Measurements from ENCODE around the gene MRPS5.

MRPS5 gene

GRCh38 chr2:95061119-95061512 is 60.5 kb downstream of the MRPS5 start:
- Mint-ChIP-seq H3K36me3 (ENCODE audit: low read depth) (no peaks in the 10 kb centered on the region), H3K9me3 (no peaks in the 10 kb centered on the region), H3K27ac (peak overlapping the region; percentile 7 to 80 (median 55)), H3K4me1 (peaks cover 46% of the 10 kb centered on the region), H3K27me3 (ENCODE audit: low read depth) (peaks cover under 1% of the 10 kb centered on the region), H3K4me3 (no peak overlapping the region)
- TF ChIP-seq CTCF (IDR thresholded peaks at IDR 0.05; ENCODE audit: unreplicated experiment in 3 of 3): no peak

GRCh38 chr2:95060446-95061118 is 61.0 kb downstream of the MRPS5 start:
- no peaks in the 10 kb centered on the region for H3K36me3 Mint-ChIP-seq (ENCODE audit: low read depth)
- peak overlapping the region; percentile 7 to 80 (median 55) for H3K27ac Mint-ChIP-seq
- H3K4me1 Mint-ChIP-seq: peaks cover 46% of the 10 kb centered on the region
- no peak overlapping the region for H3K4me3 Mint-ChIP-seq
- TF ChIP-seq CTCF (IDR thresholded peaks at IDR 0.05; ENCODE audit: unreplicated experiment in 3 of 3): no peak
- H3K9me3 Mint-ChIP-seq: no peaks in the 10 kb centered on the region
- peaks cover 6% of the 10 kb centered on the region for H3K27me3 Mint-ChIP-seq (ENCODE audit: low read depth)

GRCh38 chr2:95059656-95060370 is 61.8 kb downstream of the MRPS5 start:
- TF ChIP-seq CTCF (IDR thresholded peaks at IDR 0.05; ENCODE audit: unreplicated experiment in 3 of 3): no peak
- Mint-ChIP-seq H3K4me3 (no peak overlapping the region), H3K36me3 (ENCODE audit: low read depth) (no peaks in the 10 kb centered on the region), H3K9me3 (no peaks in the 10 kb centered on the region), H3K4me1 (peaks cover 46% of the 10 kb centered on the region), H3K27ac (peak overlapping the region; percentile 97 to 99 (median 98)), H3K27me3 (ENCODE audit: low read depth) (peaks cover 9% of the 10 kb centered on the region)

GRCh38 chr2:95058989-95059641 is 62.5 kb downstream of the MRPS5 start:
- peak overlapping the region; percentile 97 to 99 (median 98) for H3K27ac Mint-ChIP-seq

GRCh38 chr2:95058466-95058988 is 63.1 kb downstream of the MRPS5 start:
- H3K27ac Mint-ChIP-seq: peak overlapping the region; percentile 97 to 99 (median 98)
- H3K36me3 Mint-ChIP-seq (ENCODE audit: low read depth): no peaks in the 10 kb centered on the region
- peaks cover 41% of the 10 kb centered on the region for H3K4me1 Mint-ChIP-seq
- no peak overlapping the region for H3K4me3 Mint-ChIP-seq
- H3K27me3 Mint-ChIP-seq (ENCODE audit: low read depth): peaks cover 14% of the 10 kb centered on the region
- H3K9me3 Mint-ChIP-seq: no peaks in the 10 kb centered on the region
- no peak for TF ChIP-seq CTCF (IDR thresholded peaks at IDR 0.05; ENCODE audit: unreplicated experiment in 3 of 3)

More at GRCh38 chr2:95058989-95059641, 62.5 kb downstream of the MRPS5 start:
- H3K9me3 Mint-ChIP-seq: no peaks in the 10 kb centered on the region
- H3K4me1 Mint-ChIP-seq: peaks cover 46% of the 10 kb centered on the region
- H3K4me3 Mint-ChIP-seq: peak overlapping the region in 2 of 3 experiments; percentile 21 to 63
- H3K36me3 Mint-ChIP-seq (ENCODE audit: low read depth): no peaks in the 10 kb centered on the region
- no peak for TF ChIP-seq CTCF (IDR thresholded peaks at IDR 0.05; ENCODE audit: unreplicated experiment in 3 of 3)
- peaks cover 11% of the 10 kb centered on the region for H3K27me3 Mint-ChIP-seq (ENCODE audit: low read depth)

Measured in nephron (organoid).